Activated naive CD8-positive, alpha-beta T cell treated with anti-CD3 and anti-CD28 coated beads, Interleukin-2, amount 50 U/mL, for 24 hours (primary cell): ENCODE results near the gene TBC1D8.
A peak's percentile ranks its signal among the peaks of the same experiment; 100 is the strongest.

ENCODE experiments used
- ATAC-seq: fragments of 150-1000 bp; cut with Tn5 transposase; one replicate; pipeline ENCODE4 v1.10.0; 2021
- DNase-seq: peaks from one replicate; pipeline ENCODE4 v3.0.0; 2021
- H3K27ac Mint-ChIP-seq: one replicate; pipeline ENCODE4 v1.8.0; 2021; ENCODE audit warnings: mild to moderate bottlenecking, mixed read lengths
- H3K27me3 Mint-ChIP-seq: one replicate; pipeline ENCODE4 v1.8.0; 2021; ENCODE audit warnings: mixed read lengths
- H3K36me3 Mint-ChIP-seq: one replicate; pipeline ENCODE4 v1.8.0; 2021; ENCODE audit warnings: low read depth, mixed read lengths
- H3K4me1 Mint-ChIP-seq: one replicate; pipeline ENCODE4 v1.8.0; 2021; ENCODE audit warnings: mixed read lengths
- H3K4me3 Mint-ChIP-seq: one replicate; pipeline ENCODE4 v1.8.0; 2021; ENCODE audit warnings: mild to moderate bottlenecking, moderate library complexity, mixed read lengths
- H3K9me3 Mint-ChIP-seq: one replicate; pipeline ENCODE4 v1.8.0; 2021; ENCODE audit warnings: mixed read lengths

The TBC1D8 gene

DNA sequence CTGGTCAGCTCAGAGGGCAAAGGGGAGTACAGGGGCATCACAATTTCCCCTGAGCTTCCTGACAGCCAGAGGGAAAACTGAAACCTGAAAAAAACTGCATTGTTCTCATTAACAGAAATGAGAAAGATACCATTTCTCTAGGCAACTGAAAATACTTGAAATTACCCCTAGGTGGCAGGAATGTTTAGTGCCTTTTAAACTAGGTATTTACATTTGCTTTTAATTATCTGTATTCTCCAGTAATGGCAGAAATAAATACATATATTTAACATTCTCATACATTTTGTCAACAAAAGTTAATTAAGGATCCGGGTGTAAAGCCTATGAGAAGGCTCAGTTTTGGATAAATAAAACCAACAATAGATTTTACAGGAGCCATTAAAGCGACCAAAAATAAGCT, 114.6 kb downstream of the TBC1D8 start:
- no peak overlapping the region for H3K27ac Mint-ChIP-seq

DNA sequence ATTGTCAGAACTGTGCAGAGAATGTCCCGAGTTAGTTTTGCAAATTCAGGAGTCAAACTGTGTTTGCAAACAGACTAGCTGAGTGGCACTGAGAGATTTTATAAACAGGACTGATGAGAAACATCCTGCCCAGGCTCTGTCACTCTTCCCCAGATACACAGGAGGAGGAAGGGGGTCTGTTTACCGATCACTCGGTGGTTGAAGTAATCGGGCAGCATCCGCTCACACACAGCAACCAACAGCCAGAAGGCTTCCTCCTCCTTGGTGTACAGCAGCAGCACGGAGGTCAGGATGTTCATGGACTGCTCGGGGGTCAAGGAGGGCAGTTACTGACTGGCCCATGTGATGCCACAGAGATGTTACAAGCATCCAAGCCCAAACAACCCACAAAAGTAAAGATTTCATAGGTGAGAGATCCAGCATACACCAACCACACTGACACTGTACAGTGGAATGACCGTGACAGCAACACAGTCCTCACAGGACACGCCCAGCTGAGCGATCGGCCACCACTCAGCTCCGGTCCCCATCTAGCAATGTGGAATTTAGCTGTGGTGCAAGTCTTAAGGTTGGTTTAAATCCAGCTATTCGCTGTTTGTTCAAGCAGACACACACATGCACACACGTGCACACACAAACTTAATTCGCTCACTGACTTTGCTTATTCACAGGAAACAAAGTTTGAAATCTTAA, 119.0 kb downstream of the TBC1D8 start:
- Mint-ChIP-seq H3K36me3 (no peaks in the 10 kb centered on the region), H3K4me1 (no peaks in the 10 kb centered on the region), H3K27me3 (no peaks in the 10 kb centered on the region), H3K27ac (no peak overlapping the region), H3K4me3 (no peak overlapping the region), H3K9me3 (no peaks in the 10 kb centered on the region)
- ATAC-seq, result no peak
- DNase-seq, result no peak

More for the DNA sequence above, 114.6 kb downstream of the TBC1D8 start:
- no peaks in the 10 kb centered on the region for H3K9me3 Mint-ChIP-seq
- H3K36me3 Mint-ChIP-seq, result no peaks in the 10 kb centered on the region
- ATAC-seq (no peak), DNase-seq (no peak)
- H3K4me1 Mint-ChIP-seq, result no peaks in the 10 kb centered on the region
- no peaks in the 10 kb centered on the region for H3K27me3 Mint-ChIP-seq
- H3K4me3 Mint-ChIP-seq, result no peak overlapping the region

DNA sequence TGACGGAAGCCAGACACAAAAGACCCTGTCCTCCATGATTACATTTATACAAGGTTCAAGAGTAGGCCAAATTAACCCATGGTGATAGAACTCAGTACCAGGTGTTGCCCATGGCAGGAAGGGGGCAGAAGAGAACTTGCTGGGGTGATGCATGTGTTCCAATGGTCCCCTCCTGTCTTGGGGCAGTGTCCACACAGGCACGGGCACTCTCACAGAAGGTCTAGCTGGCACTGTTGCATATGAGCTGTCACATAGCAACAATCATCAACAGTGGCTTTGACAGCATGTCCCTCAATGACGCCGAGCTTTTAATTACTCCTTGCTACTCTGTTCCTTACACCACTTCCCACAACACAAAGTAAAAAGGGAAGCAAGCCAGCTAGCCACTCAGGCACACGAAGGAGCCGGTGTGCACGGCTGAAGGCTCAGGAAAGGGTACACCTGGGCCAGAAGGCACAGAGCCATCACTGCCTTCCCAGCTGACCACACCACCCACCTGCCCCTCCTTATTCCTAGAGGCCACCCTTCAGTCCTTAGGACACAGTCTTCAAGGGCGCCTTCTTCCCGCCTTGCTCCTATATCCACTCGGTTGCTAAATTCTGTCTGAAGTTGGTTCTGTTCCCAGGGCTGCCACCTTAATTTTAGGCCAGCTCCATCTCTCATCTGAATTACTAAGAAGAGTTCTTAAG, 120.2 kb downstream of the TBC1D8 start:
- Mint-ChIP-seq H3K27ac (no peak overlapping the region), H3K36me3 (no peaks in the 10 kb centered on the region), H3K27me3 (no peaks in the 10 kb centered on the region), H3K4me1 (no peaks in the 10 kb centered on the region), H3K9me3 (no peaks in the 10 kb centered on the region), H3K4me3 (no peak overlapping the region)
- ATAC-seq (no peak), DNase-seq (no peak)

DNA sequence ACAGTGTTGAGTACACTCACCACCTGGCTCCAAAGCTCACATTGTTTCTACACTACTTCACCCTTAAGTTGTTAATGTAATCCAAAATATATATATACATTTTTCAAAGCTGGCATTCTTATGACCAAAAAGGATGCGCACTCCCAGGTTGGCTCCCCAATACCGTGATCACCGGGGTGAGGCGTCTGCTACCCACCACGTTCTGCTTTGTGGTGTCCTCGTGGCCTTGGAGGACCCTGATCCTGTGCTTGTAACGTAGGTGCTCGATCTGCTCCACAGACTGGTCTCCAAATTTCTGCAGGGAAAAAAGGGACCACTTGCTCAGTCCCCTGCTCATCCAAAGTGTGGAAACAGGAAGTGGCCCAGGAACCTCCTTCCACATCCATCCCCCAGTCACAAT, 123.3 kb downstream of the TBC1D8 start:
- Mint-ChIP-seq H3K4me3 (no peak overlapping the region), H3K9me3 (no peaks in the 10 kb centered on the region), H3K4me1 (no peaks in the 10 kb centered on the region), H3K27ac (no peak overlapping the region), H3K36me3 (peaks cover 5% of the 10 kb centered on the region), H3K27me3 (no peaks in the 10 kb centered on the region)
- DNase-seq, result no peak
- no peak for ATAC-seq

DNA sequence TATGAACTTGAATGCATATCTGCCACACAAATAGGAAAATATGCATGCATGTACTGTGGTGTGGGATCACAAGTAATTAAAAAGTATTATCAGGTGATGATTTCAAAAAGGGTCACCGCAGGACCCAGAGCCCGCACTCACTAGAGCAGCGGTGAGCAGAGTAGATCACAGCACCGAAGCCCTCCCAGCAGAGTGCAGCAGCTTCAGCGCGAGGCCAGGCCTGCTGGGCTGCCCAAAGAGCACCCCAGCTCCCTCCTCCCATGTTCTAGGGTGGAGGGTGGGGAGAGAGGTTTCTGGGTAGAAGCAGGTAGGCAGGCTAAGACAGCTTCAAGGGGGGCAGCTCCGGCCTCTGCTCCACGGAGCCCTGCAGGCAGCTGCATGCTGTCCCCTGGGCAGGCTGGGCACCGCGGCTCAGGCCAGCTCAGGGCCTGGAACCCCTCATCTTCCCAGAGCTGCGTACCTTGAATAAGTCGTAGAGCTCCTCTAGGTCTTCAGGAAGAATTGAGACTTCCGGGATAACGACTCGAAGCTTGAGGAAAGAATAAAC, 124.2 kb downstream of the TBC1D8 start:
- Mint-ChIP-seq H3K4me1 (no peaks in the 10 kb centered on the region), H3K4me3 (no peak overlapping the region), H3K9me3 (no peaks in the 10 kb centered on the region), H3K36me3 (peaks cover 5% of the 10 kb centered on the region), H3K27ac (no peak overlapping the region), H3K27me3 (no peaks in the 10 kb centered on the region)
- DNase-seq (no peak), ATAC-seq (no peak)

DNA sequence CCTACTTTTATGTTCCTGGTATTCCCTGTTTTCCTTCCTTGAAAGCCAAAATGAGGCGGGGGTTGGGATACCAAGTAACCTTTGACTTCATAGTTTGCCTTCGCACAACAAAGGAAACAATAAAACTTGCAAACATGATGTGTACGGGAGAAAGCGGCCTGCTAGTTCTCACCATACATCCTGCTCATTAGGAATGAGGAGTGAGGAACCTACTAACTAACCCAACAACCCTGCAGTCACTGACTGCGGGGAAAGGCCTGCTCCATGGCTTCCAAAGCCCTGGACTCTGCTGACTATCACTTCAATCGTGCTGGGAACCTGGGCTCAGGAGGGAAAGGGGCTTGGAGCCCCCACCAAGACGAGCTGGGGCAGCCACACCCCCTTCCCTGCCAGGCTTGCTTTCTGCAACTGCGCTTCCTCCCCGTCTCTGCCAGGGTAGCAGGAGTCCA, 124.9 kb downstream of the TBC1D8 start:
- ATAC-seq, result no peak

DNA sequence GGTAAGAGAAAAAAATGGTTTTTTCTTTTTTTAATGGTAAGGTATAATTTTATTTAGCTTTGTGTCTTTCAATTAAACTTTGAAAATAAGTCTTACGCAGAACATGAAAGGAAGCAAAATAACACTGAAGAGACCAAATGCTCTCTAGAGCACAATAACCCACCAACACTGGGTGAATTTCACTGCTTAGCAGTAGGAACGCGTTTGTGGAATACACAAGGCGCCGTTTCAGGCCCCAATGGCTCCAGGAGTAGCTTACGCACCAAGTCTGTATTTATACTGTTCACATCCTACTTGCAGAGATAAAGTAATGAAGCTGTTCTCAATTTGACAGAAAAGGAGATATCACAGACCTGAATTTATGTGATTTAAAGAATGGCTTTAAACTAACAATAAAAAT, 125.6 kb downstream of the TBC1D8 start:
- Mint-ChIP-seq H3K4me3 (no peak overlapping the region), H3K4me1 (no peaks in the 10 kb centered on the region), H3K9me3 (no peaks in the 10 kb centered on the region), H3K27me3 (no peaks in the 10 kb centered on the region), H3K27ac (no peak overlapping the region), H3K36me3 (peaks cover 5% of the 10 kb centered on the region)
- ATAC-seq, result no peak
- DNase-seq, result no peak

More for the DNA sequence above, 124.9 kb downstream of the TBC1D8 start:
- Mint-ChIP-seq H3K4me3 (no peak overlapping the region), H3K27me3 (no peaks in the 10 kb centered on the region), H3K9me3 (no peaks in the 10 kb centered on the region), H3K4me1 (no peaks in the 10 kb centered on the region), H3K36me3 (peaks cover 5% of the 10 kb centered on the region), H3K27ac (no peak overlapping the region)
- DNase-seq, result no peak

DNA sequence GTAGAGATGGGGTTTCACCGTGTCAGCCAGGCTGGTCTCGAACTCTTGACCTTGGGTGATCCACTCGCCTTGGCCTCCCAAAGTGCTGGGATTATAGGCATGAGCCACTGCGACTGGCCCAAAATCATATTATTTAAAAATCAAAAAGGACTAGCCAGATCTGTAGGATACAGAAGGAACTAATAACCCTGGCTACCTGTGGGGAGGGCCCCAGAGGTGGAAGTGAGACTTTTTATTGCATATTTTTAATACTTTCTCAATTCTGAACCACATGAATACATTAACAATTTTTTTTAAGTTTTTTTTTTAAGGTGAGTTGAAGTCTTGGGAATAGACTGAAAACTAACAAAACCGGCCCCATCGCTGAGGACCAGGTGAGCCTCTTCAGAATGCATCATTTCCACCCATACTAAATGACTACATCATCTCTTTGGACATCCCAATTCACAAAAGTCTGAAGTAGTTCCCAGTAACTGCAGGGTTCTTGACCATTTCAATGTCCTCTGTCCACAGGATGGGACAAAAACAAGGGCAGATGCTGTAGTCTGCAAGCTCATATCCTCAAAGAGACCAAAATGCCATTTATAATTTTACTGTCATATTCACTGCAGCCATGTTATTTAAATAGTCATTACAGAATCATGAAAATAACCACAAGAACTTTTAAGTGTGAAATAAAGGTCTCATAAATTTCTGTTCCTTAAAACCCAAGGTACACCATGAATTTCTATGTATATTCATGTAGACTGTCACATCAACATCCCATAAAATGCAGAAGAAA, 127.7 kb downstream of the TBC1D8 start:
- H3K9me3 Mint-ChIP-seq, result no peaks in the 10 kb centered on the region
- no peaks in the 10 kb centered on the region for H3K4me1 Mint-ChIP-seq
- DNase-seq (no peak), ATAC-seq (no peak)
- no peak overlapping the region for H3K27ac Mint-ChIP-seq
- H3K27me3 Mint-ChIP-seq, result no peaks in the 10 kb centered on the region
- peaks cover 8% of the 10 kb centered on the region for H3K36me3 Mint-ChIP-seq
- H3K4me3 Mint-ChIP-seq, result no peak overlapping the region

DNA sequence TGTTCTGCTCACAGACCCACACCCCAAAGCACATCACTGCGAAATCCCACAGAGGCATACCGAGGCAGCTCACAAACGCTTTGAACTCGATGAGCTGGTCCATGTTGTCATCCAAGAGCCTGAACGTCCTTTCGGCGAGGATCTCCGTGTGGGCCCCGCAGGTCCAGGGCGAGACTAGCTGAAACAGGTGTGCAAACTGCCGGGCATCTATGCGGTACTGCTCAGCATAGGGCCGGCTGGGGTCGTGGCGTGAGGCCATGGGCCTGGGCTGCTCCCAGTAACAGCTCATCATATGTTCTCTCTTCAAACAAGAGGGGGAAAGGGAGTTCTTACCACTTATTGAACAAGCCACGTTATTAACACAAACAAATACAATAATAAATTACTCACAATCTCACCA, 129.0 kb downstream of the TBC1D8 start:
- peaks cover 8% of the 10 kb centered on the region for H3K36me3 Mint-ChIP-seq
- H3K27me3 Mint-ChIP-seq, result no peaks in the 10 kb centered on the region
- H3K9me3 Mint-ChIP-seq, result no peaks in the 10 kb centered on the region
- H3K4me3 Mint-ChIP-seq, result no peak overlapping the region
- no peaks in the 10 kb centered on the region for H3K4me1 Mint-ChIP-seq
- ATAC-seq (no peak), DNase-seq (no peak)
- H3K27ac Mint-ChIP-seq, result no peak overlapping the region

DNA sequence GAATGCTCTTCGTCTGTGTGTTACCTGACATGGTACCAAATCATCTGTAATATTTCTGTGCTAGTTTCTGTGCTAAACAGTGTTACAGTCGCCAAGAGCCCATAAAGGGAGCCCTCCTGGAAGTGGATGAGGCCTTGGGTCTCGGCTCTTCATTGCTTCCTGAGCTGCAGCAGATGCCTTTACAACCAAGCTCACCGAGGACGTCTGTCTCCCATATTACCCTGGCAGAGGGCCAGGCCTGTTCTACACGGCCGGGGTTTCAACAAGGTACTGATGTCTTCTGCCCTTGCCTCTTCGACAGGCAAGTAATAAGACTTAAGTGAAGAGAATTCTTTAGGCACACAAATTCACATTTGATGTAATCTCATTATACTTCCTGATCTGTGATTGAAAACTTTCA, 132.2 kb downstream of the TBC1D8 start:
- no peaks in the 10 kb centered on the region for H3K9me3 Mint-ChIP-seq
- DNase-seq (no peak), ATAC-seq (no peak)
- H3K4me1 Mint-ChIP-seq, result no peaks in the 10 kb centered on the region
- no peaks in the 10 kb centered on the region for H3K27me3 Mint-ChIP-seq
- no peak overlapping the region for H3K4me3 Mint-ChIP-seq
- no peak overlapping the region for H3K27ac Mint-ChIP-seq
- H3K36me3 Mint-ChIP-seq, result peaks cover 18% of the 10 kb centered on the region

DNA sequence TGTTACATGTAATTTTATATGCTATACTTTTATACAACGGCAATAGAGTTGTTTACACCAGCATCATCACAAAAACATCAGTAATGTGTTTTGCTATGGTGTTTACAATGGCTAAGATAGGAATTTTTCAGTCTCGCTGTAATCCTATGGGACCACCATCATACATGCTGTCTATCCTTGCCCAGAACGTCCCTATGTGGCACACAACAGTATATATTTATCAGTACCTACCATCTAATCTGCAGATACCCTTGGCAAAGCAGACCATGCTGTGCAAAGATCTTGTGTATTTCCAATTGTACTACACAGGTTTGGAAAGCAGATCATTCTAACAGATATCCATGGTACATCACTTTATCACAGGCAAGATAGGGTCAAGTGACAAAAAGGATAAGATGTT, 133.8 kb downstream of the TBC1D8 start:
- no peak overlapping the region for H3K27ac Mint-ChIP-seq

DNA sequence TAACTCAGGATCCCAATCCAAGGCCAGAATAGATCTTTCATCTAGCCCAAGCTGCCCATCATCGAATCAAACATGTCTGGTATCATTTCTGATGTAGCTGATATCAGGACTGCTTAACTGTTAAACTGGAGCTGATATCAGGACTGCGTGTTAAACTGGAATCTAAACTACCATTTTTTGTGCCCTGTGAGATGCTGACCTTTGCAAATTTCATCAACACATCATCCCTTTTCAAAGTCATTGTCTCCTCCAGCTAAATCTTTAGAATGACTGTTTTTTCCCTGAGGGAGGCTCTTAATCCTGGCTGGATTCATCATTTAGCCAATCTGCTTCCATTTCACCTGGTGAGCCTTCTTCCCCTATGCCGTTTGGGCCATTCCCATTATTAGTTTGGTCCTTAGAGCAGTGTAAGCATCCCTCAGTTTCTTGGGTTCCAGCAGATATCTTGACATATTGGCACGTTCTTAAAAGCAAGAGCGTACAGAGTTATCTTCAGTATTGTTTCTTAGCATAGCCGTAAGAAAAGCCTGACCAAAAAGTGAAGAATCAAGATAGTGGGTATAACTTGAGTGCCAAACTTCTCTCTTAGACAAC, 136.8 kb downstream of the TBC1D8 start:
- DNase-seq, result no peak
- H3K4me3 Mint-ChIP-seq, result no peak overlapping the region
- no peaks in the 10 kb centered on the region for H3K9me3 Mint-ChIP-seq
- H3K27me3 Mint-ChIP-seq, result no peaks in the 10 kb centered on the region
- ATAC-seq, result no peak
- no peak overlapping the region for H3K27ac Mint-ChIP-seq
- H3K4me1 Mint-ChIP-seq, result peaks cover 7% of the 10 kb centered on the region
- H3K36me3 Mint-ChIP-seq, result peaks cover 39% of the 10 kb centered on the region

More for the DNA sequence above, 133.8 kb downstream of the TBC1D8 start:
- Mint-ChIP-seq H3K9me3 (no peaks in the 10 kb centered on the region), H3K4me3 (no peak overlapping the region), H3K36me3 (peaks cover 26% of the 10 kb centered on the region), H3K27me3 (no peaks in the 10 kb centered on the region), H3K4me1 (no peaks in the 10 kb centered on the region)
- ATAC-seq (no peak), DNase-seq (no peak)

DNA sequence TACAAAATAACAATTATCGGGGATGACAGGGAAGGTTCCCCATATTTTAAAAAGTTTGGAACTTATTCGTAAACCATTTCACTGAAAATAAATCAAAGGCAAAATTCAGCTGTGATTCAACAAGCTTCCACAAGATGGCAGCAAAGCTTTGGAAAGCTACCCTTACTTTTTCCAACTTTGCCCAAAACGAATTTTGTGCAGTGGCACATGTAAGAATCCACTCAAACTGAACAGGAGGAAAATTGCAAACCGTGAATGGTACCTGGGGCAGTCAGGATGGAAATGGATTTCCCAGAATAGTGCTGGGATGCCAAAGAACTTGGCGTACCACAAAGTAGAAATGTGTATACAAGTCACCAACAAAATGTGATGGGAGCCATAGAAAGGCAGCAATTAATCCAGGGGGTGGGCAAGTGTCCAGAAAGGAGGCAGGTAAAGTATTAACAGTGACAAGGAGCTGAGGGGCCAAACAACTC, 138.4 kb downstream of the TBC1D8 start:
- peaks cover 50% of the 10 kb centered on the region for H3K36me3 Mint-ChIP-seq

DNA sequence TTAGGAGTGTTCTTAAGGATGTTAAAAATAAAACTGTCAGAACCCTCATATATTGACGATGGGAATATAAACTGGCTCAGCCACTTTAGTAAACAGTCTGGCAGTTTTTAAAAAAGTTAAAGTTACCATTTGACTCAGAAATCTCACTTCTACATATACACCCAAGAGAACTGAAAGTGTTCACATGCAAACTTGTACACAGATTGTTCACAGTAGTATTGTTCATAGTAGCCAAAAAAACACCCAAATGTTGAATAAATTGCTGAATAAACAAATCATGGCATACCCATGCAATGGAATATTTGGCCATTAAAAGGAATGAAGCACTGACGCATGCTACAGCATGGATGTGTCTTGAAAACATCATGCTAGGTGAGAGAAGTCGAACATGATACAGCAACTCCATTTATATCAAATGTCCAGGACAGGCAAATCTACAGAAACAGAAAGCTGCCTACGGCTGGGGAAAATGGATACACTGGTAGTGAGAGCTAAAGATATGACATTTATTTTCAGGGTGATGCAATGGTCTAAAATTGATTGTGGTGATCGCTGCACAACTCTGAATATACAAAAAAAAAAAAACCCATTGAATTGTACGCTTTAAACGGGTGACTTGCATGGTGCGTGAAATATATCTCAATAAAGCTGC, 139.0 kb downstream of the TBC1D8 start:
- peaks cover 56% of the 10 kb centered on the region for H3K36me3 Mint-ChIP-seq
- ATAC-seq (peak; percentile 37), DNase-seq (no peak)
- H3K27ac Mint-ChIP-seq, result peak overlapping the region; percentile 23
- H3K4me1 Mint-ChIP-seq, result peaks cover 19% of the 10 kb centered on the region
- H3K27me3 Mint-ChIP-seq, result no peaks in the 10 kb centered on the region
- H3K4me3 Mint-ChIP-seq, result no peak overlapping the region
- no peaks in the 10 kb centered on the region for H3K9me3 Mint-ChIP-seq

More for the DNA sequence above, 138.4 kb downstream of the TBC1D8 start:
- no peak overlapping the region for H3K27ac Mint-ChIP-seq
- no peaks in the 10 kb centered on the region for H3K27me3 Mint-ChIP-seq
- ATAC-seq (no peak), DNase-seq (peak; percentile 37)
- H3K4me3 Mint-ChIP-seq, result no peak overlapping the region
- H3K4me1 Mint-ChIP-seq, result peaks cover 15% of the 10 kb centered on the region
- H3K9me3 Mint-ChIP-seq, result no peaks in the 10 kb centered on the region
